ENCODE results near the gene IGF2R.

DNA sequence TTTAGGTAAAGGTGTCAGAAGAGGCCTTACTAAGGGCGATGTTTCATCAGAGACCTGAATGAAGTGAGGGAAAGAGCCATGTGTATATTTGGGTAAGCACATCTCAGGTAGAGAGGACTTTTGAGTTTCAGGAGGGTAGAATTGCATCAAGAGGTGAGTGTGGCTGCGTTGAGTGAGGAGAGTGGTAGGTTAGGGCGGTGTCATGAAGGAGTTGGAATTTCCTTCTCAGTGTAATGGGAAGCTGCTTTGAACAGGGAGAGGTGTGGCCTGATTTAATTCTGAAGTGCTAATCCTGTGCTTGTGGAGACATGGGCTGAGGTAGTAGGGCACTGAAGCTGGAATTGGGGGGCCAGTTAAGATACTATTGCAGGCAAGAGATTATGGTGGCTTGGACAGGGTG, 53.9 kb downstream of the IGF2R start:
- no peak for TF ChIP-seq EZH2phosphoT487 (IDR thresholded peaks at IDR 0.05; ENCODE audit: low read length)
- TF ChIP-seq, protein P1, sequence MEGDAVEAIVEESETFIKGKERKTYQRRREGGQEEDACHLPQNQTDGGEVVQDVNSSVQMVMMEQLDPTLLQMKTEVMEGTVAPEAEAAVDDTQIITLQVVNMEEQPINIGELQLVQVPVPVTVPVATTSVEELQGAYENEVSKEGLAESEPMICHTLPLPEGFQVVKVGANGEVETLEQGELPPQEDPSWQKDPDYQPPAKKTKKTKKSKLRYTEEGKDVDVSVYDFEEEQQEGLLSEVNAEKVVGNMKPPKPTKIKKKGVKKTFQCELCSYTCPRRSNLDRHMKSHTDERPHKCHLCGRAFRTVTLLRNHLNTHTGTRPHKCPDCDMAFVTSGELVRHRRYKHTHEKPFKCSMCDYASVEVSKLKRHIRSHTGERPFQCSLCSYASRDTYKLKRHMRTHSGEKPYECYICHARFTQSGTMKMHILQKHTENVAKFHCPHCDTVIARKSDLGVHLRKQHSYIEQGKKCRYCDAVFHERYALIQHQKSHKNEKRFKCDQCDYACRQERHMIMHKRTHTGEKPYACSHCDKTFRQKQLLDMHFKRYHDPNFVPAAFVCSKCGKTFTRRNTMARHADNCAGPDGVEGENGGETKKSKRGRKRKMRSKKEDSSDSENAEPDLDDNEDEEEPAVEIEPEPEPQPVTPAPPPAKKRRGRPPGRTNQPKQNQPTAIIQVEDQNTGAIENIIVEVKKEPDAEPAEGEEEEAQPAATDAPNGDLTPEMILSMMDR (IDR thresholded peaks at IDR 0.05; ENCODE audit: low read length) = no peak

All from MM.1S (cell line).